DMS79 treated with DMSO at 0.1 percent for 48 hours (cell line): ENCODE results near the gene HDAC5.
"Not testable (repeated sequence)": the region's sequence is repeated elsewhere in the genome, so short reads cannot be mapped to it uniquely, and the experiment has no call there.

Source experiments
- DNase-seq: peaks from one replicate; lab custom pipeline; 2025; lab: John Stamatoyannopoulos, UW

Gene HDAC5

GRCh38 chr17:44132275-44132821, 8.9 kb upstream of the HDAC5 start:
- DNase-seq: no peak

- DNase-seq: not testable (repeated sequence)
These were observed 7.9 kb upstream of the HDAC5 start for GRCh38 chr17:44131372-44131771.

GRCh38 chr17:44130693-44131349, 7.4 kb upstream of the HDAC5 start:
- no peak for DNase-seq

GRCh38 chr17:44128383-44128782, 4.9 kb upstream of the HDAC5 start:
- DNase-seq: no peak

- DNase-seq: no peak
These were observed 637 bp upstream of the HDAC5 start for GRCh38 chr17:44124118-44124438.

GRCh38 chr17:44122816-44123355, 555 bp downstream of the HDAC5 start:
- DNase-seq: no peak

- no peak for DNase-seq
These were observed 1.2 kb downstream of the HDAC5 start for GRCh38 chr17:44121997-44122815.

- no peak for DNase-seq
These were observed 2.4 kb downstream of the HDAC5 start for GRCh38 chr17:44120851-44121605.

GRCh38 chr17:44120281-44120680, 3.2 kb downstream of the HDAC5 start:
- not testable (repeated sequence) for DNase-seq

GRCh38 chr17:44119798-44120197, 3.6 kb downstream of the HDAC5 start:
- DNase-seq: no peak

GRCh38 chr17:44119062-44119461, 4.4 kb downstream of the HDAC5 start:
- no peak for DNase-seq

GRCh38 chr17:44118427-44119050, 4.9 kb downstream of the HDAC5 start:
- no peak for DNase-seq

GRCh38 chr17:44117351-44117750, 6.1 kb downstream of the HDAC5 start:
- no peak for DNase-seq

GRCh38 chr17:44115585-44116415, 7.6 kb downstream of the HDAC5 start:
- DNase-seq: no peak

- DNase-seq: no peak
These were observed 9.3 kb downstream of the HDAC5 start for GRCh38 chr17:44113868-44114840.

- DNase-seq: no peak
These were observed 10.1 kb downstream of the HDAC5 start for GRCh38 chr17:44113382-44113781.

GRCh38 chr17:44112284-44113280, 10.9 kb downstream of the HDAC5 start:
- no peak for DNase-seq

GRCh38 chr17:44111777-44112176, 11.7 kb downstream of the HDAC5 start:
- DNase-seq: no peak
